Diencephalon (tissue), 1 donor: ENCODE data around the gene RYR1. TPM values are rescaled to one million over a fixed set of nuclear protein-coding genes. Genes with fewer than 3 reads are reported as not detected.

Source experiments
- total RNA-seq: library from RNA; depleted of rRNA; stranded (reverse); fragments of >200 nt; gene quantifications from one replicate; pipeline ENCODE4 v1.2.3, GENCODE V29; 2014

The RYR1 gene
- 4.6 TPM for total RNA-seq

GRCh38 chr19:38433268-38433733, at the start of gene RYR1:
Gene RYR1 (plus strand): TSS chr19:38433691. CDS start chr19:38433830, 139 bp downstream.

GRCh38 chr19:38387550-38388348, 45.7 kb upstream of the RYR1 start, which contains the start of gene GGN:
Gene GGN (minus strand): TSS chr19:38388034. CDS start chr19:38387261, 773 bp downstream.

DNA sequence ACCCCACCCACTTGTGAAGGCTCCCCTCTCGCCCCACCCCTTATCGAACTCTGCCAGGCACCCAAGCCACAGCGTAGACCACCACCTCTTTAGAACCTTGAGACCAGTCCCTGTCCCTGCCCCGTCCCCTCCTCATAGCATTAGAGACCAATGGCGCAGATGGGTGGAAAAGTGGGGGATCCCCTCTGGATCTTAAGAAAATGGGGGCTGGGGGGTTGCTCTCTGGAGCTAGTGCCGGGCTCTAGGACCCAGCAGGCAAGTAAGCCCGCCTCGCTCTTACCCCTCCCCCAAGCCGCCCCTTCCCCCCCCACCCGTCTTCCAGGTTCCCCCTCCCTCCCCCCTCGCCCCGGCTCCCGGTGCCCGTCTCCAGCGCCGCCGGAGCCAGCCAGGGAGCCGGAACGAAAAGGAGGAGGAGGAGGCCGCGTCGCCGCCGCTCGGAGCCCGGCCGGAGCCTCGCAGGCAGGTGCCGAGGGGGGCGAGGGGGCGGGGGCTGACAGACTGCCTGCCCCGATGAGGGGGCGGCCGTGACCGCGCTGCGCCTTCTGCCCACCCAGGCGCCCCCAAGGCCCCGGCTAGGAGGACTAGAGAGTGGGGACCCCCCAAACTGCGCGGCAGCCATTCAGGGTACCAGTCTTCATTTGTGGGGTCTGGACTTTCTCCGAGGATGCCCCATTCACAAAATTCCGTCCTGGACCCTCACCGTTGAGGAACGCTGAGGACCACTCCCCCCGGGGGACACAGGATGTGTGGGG, 45.0 kb upstream of the RYR1 start, which contains the start of gene SPRED3:
SPRED3 (plus strand) TSS at position 349 of the 752 bp plus-strand sequence. CDS start 1,606 bp downstream, outside the sequence.

GRCh38 chr19:38402967-38403674, 30.4 kb upstream of the RYR1 start, which contains the start of gene FAM98C:
Gene FAM98C (plus strand): TSS chr19:38403093. CDS start chr19:38403154, 61 bp downstream.

GRCh38 chr19:38425810-38426466, 7.6 kb upstream of the RYR1 start, which contains the start of gene RASGRP4:
Gene RASGRP4 (minus strand): TSS chr19:38426219. CDS start chr19:38426091, 128 bp downstream.

DNA sequence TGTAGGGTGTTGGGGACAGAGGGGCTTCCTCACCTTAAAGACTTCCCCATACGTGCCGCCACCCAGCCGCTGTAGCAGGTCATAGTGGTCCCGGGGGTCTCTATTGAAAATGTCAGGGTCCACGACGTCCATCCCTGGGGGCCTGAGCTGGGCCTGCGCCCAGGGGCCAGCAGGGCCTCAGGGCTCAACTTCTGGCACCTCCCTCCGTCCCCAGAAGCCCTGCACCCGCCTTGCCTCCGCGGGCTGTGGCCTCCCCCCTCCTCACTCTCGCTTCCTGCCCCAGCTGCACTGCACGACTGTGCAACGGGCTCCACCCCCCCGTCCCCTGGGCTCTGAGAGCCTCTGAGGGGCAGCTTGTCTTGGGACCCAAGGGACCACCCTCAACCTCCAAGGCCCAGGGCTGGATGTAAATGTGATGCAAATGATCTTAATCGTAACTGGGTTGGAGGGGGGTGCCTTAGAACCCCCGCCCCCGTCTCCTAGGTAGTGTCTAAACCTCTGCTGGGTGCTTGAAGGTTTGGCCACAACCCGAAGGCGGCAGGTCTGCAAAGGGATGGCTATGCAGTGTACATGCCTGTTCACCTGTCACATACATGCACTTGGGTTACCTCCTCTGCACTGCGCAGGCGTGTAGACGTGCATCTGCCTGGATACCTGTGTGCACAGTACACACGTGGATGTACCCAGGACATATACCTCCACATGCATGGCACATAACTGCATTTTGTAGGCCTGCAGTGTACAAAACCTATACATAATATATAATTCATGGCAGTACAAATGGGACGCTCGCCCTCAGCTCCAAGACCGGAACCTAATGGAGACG, 184.5 kb downstream of the RYR1 start, which contains the start of gene MAP4K1:
MAP4K1 (minus strand) TSS at position 190 of the 826 bp plus-strand sequence; CDS start at position 132, 58 bp downstream.

DNA sequence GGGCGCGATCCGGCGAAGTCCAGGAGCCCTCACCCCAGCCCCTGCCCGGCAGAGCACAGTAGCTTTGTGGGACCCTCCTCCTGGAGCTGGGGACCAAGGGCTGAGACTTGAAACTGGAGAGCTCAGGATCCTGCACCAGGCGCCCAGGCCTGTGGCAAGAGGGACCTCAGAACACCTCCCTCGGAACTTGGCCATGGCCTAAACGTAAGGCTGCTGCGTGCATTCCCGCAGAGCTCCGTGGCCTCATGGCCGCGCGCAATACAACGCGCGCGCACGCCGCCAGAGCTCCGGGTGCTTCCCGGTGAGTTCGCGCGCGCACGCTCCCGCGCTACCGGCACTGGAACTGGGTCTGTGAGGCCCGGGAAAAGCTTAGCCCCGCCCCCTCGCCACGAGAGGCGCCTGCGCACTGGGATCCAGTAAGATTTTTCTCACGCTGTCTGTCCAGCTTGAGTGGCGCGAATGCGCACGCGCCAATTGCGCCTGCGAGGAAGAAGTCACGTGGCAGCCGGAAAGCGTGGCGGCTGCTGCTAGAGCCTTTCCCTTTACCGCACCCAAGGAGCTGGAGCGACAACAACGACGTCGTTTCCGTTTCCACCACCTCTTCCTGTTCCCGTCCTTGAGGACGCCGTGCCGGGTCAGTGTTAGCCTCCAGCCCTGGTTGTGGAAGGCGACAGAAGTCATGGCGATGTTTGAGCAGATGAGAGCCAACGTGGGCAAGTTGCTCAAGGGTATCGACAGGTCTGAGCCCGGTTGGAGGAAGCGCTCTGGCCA, 185.3 kb downstream of the RYR1 start, which contains the start of gene EIF3K:
EIF3K (plus strand) TSS at position 599 of the 771 bp plus-strand sequence; CDS start at position 680, 81 bp downstream.

Other genes starting within 250 kb of the RYR1 start
- 43.8 TPM for gene DPF1, start 209.5 kb upstream of the RYR1 start, total RNA-seq
- not detected for gene PPP1R14A, start 177.3 kb upstream of the RYR1 start, total RNA-seq
- 183 TPM for gene SPINT2, start 169.1 kb upstream of the RYR1 start, total RNA-seq
- not detected for gene C19orf33, start 129.4 kb upstream of the RYR1 start, total RNA-seq
- gene YIF1B, start 117.7 kb upstream of the RYR1 start, total RNA-seq, result 40.4 TPM
- gene KCNK6, start 113.8 kb upstream of the RYR1 start, total RNA-seq, result 0.23 TPM
- gene CATSPERG, start 97.9 kb upstream of the RYR1 start, total RNA-seq, result 9.5 TPM
- 151 TPM for gene PSMD8, start 59.1 kb upstream of the RYR1 start, total RNA-seq
- 1.2 TPM for gene GGN, start 45.7 kb upstream of the RYR1 start, total RNA-seq
- 2.5 TPM for gene SPRED3, start 45.0 kb upstream of the RYR1 start, total RNA-seq
- 19.1 TPM for gene FAM98C, start 30.6 kb upstream of the RYR1 start, total RNA-seq
- 0.23 TPM for gene RASGRP4, start 7.5 kb upstream of the RYR1 start, total RNA-seq
- 1.2 TPM for gene MAP4K1, start 184.3 kb downstream of the RYR1 start, total RNA-seq
- 126 TPM for gene EIF3K, start 185.5 kb downstream of the RYR1 start, total RNA-seq
- 79.6 TPM for gene ACTN4, start 214.0 kb downstream of the RYR1 start, total RNA-seq